PC-3 (cell line): ENCODE results near the gene MAK. TPM values are rescaled to one million over a fixed set of nuclear protein-coding genes. Genes with fewer than 3 reads are reported as not detected.
"Not testable (repeated sequence)": the region's sequence is repeated elsewhere in the genome, so short reads cannot be mapped to it uniquely, and the experiment has no call there.

ENCODE experiments used
- ATAC-seq: fragments of 200-7000 bp; cut with Tn5 transposase; 2 replicates; pipeline ENCODE4 v1.9.1; 2020; ENCODE audit warnings: mild to moderate bottlenecking, moderate library complexity
- BruUV-seq: library from RNA; stranded (reverse); fragments of 400-500 nt; replicated peaks from 2 replicates; lab custom pipeline; 2021; lab: Mats Ljungman, UMichigan
- CTCF ChIA-PET: fragments of 300-600 bp; sonication (Branson Sonifier 250); formaldehyde crosslinking; loops from one replicate; lab custom pipeline; 2022; ENCODE audit warnings: antibody characterized with exemption; lab: Charles Lee
- POLR2A ChIA-PET: fragments of 300-600 bp; sonication (Branson Sonifier 250); formaldehyde crosslinking; loops from one replicate; lab custom pipeline; 2022; ENCODE audit warnings: antibody characterized with exemption; ENCODE audit not compliant: unreplicated experiment; lab: Charles Lee
- DNase-seq: peaks from one replicate; pipeline ENCODE4 v3.0.0-alpha.2; 2015
- H2AFZ ChIP-seq: fragments of 300-600 bp; sonication (generic); 2 replicates; pipeline ENCODE4 v1.6.0; 2016; ENCODE audit warnings: antibody characterized with exemption, low read length
- H3F3A ChIP-seq: fragments of 300-600 bp; sonication (generic); one replicate; pipeline ENCODE4 v1.6.0; 2017; ENCODE audit warnings: antibody characterized with exemption, low read length, control low read depth, mild to moderate bottlenecking; ENCODE audit not compliant: unreplicated experiment
- H3K27ac ChIP-seq: fragments of 300-600 bp; sonication (generic); 2 replicates; pipeline ENCODE4 v1.5.1; 2016; ENCODE audit warnings: mild to moderate bottlenecking, low read length
- H3K27me3 ChIP-seq: fragments of 300-600 bp; sonication (generic); 2 replicates; pipeline ENCODE4 v1.6.1; 2016; ENCODE audit warnings: low read length, mixed read lengths
- H3K36me3 ChIP-seq: fragments of 300-600 bp; sonication (generic); 2 replicates; pipeline ENCODE4 v1.6.1; 2016; ENCODE audit warnings: low read depth, mixed run types, low read length, mixed read lengths
- H3K4me1 ChIP-seq: fragments of 300-600 bp; sonication (generic); 2 replicates; pipeline ENCODE4 v1.5.1; 2016; ENCODE audit warnings: low read length; ENCODE audit not compliant: insufficient read depth
- H3K4me2 ChIP-seq: fragments of 300-600 bp; sonication (generic); 2 replicates; pipeline ENCODE4 v1.6.0; 2016; ENCODE audit warnings: low read length
- H3K4me3 ChIP-seq: fragments of 300-600 bp; sonication (generic); 2 replicates; pipeline ENCODE4 v1.5.1; 2016; ENCODE audit warnings: mild to moderate bottlenecking, low read length, mixed read lengths
- H3K79me2 ChIP-seq: fragments of 300-600 bp; sonication (generic); 2 replicates; pipeline ENCODE4 v1.6.1; 2017; ENCODE audit warnings: low read length, mixed read lengths
- H3K9ac ChIP-seq: fragments of 300-600 bp; sonication (generic); 2 replicates; pipeline ENCODE4 v1.6.0; 2016; ENCODE audit warnings: mild to moderate bottlenecking, low read length
- H3K9me2 ChIP-seq: fragments of 300-600 bp; sonication (generic); replicated peaks from 2 replicates; pipeline ENCODE4 v1.6.1; 2016; ENCODE audit warnings: mixed run types, low read length, mixed read lengths
- H3K9me3 ChIP-seq: fragments of 300-600 bp; sonication (generic); 2 replicates; pipeline ENCODE4 v1.6.1; 2016; ENCODE audit warnings: low read length, mixed read lengths
- H4K20me1 ChIP-seq: fragments of 300-600 bp; sonication (generic); 2 replicates; pipeline ENCODE4 v1.6.1; 2016; ENCODE audit warnings: low read length, mixed read lengths
- CTCF ChIP-seq: fragments of 300-600 bp; sonication (generic); conservative IDR thresholded peaks from 2 replicates; pipeline ENCODE4 v1.5.1; 2017; ENCODE audit warnings: antibody characterized with exemption, low read depth, mild to moderate bottlenecking, low read length
- EZH2 ChIP-seq: fragments of 300-600 bp; sonication (generic); IDR thresholded peaks from one replicate; pipeline ENCODE4 v1.6.1; 2017; ENCODE audit warnings: antibody characterized with exemption, mild to moderate bottlenecking, low read length; ENCODE audit not compliant: unreplicated experiment
- EZH2phosphoT487 ChIP-seq: fragments of 300-600 bp; sonication (generic); IDR thresholded peaks from 2 replicates; pipeline ENCODE4 v1.6.1; 2018; ENCODE audit warnings: mild to moderate bottlenecking, antibody characterized with exemption, low read length, borderline replicate concordance
- intact Hi-C: fragments of 100-400 bp; cut with micrococcal nuclease; formaldehyde crosslinking; loops from 2 replicates; pipeline ENCODE4 v1.9.0; 2023
- total RNA-seq: library from RNA; depleted of rRNA; stranded (reverse); fragments of >200 nt; gene quantifications from 2 replicates; pipeline ENCODE4 v1.2.3, GENCODE V29; 2014

Gene MAK
- total RNA-seq, 1 experiment from 2014 or later = 0.11 TPM

DNA sequence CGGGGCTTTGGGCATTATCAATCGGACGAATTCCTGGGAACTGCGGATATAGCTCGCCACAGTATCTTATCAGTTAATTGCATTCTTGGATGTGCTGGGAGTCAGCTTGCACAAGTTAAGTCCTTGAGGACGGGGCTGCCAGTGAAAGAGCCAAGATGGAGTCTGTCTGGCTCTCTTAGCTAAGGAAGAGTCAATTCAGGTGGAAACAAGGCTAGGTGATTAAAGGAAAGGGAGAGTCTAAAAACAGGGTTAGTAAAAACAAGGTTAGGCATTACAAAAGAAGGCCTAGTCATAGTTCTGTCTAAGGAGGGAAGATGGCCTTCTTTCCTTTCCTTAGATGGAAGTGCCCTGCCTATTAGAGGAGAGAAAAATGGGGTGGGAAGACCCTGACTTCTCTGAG lies 87.8 kb downstream of the MAK start:
- H3K9me2 ChIP-seq, ATAC-seq, H3K9me3 ChIP-seq, H3K27me3 ChIP-seq, H3F3A ChIP-seq, H3K27ac ChIP-seq, H4K20me1 ChIP-seq, H3K4me3 ChIP-seq, intact Hi-C loops, DNase-seq, BruUV-seq, H3K9ac ChIP-seq, H2AFZ ChIP-seq, CTCF ChIA-PET, H3K4me2 ChIP-seq: not testable (repeated sequence)
- Histone ChIP-seq H3K79me2 (peaks cover 72% of the 10 kb centered on the region), H3K4me1 (peaks cover 25% of the 10 kb centered on the region), H3K36me3 (peaks cover 11% of the 10 kb centered on the region)
- POLR2A ChIA-PET = interaction anchor here (0.6 kb wide), 1 partner anchor 95 kb away, joined by 3 read pairs; no protein-coding TSS in a partner anchor

GRCh38 chr6:10749734-10750133 lies 88.6 kb downstream of the MAK start:
- peak overlapping the region; percentile 99; the same call in 1 of the 2 replicates for H3K4me3 ChIP-seq
- no peak for TF ChIP-seq CTCF
- TF ChIP-seq EZH2 = no peak
- no peak for TF ChIP-seq EZH2phosphoT487
- H3F3A ChIP-seq = no peaks in the 10 kb centered on the region
- DNase-seq = no peak
- no peak overlapping the region for H3K9ac ChIP-seq
- ChIA-PET POLR2A (no interaction called here), CTCF (no interaction called here)
- peaks cover 25% of the 10 kb centered on the region for H3K4me1 ChIP-seq
- H3K79me2 ChIP-seq = peaks cover 64% of the 10 kb centered on the region
- no peak overlapping the region for H2AFZ ChIP-seq
- H3K36me3 ChIP-seq = peaks cover 5% of the 10 kb centered on the region
- H3K9me3 ChIP-seq = no peaks in the 10 kb centered on the region
- no peaks in the 10 kb centered on the region for H4K20me1 ChIP-seq
- no peaks in the 10 kb centered on the region for H3K27me3 ChIP-seq
- BruUV-seq = no TSS peak
- H3K4me2 ChIP-seq = peak overlapping the region; percentile 89
- H3K9me2 ChIP-seq = no peaks in the 10 kb centered on the region
- ATAC-seq = no peak
- intact Hi-C loops = no loop called here
- no peak overlapping the region for H3K27ac ChIP-seq

GRCh38 chr6:10747251-10747972 lies 90.9 kb downstream of the MAK start, which contains the start of gene TMEM14B:
Gene TMEM14B, plus strand, starts transcription at chr6:10747805. Its CDS starts 1,441 bp downstream, at chr6:10749246.
- Histone ChIP-seq H3K27me3 (no peaks in the 10 kb centered on the region), H2AFZ (peak within 1 kb of the TSS; percentile 91), H3K36me3 (peaks cover 5% of the 10 kb centered on the region), H3K4me1 (peaks cover 25% of the 10 kb centered on the region), H4K20me1 (no peaks in the 10 kb centered on the region), H3K79me2 (peaks cover 42% of the 10 kb centered on the region), H3K4me2 (peak within 1 kb of the TSS; percentile 89), H3K9ac (peak within 1 kb of the TSS; percentile 96), H3F3A (no peaks in the 10 kb centered on the region), H3K4me3 (peak within 1 kb of the TSS; percentile 99), H3K9me2 (no peaks in the 10 kb centered on the region), H3K27ac (peak within 1 kb of the TSS; percentile 49), H3K9me3 (no peaks in the 10 kb centered on the region)
- CTCF ChIA-PET = no interaction called here
- intact Hi-C loops = loop anchor here (1.0 kb wide), 3 partner anchors 12 to 53 kb away; partner anchors contain the start of genes C6orf52 and PAK1IP1
- no peak for TF ChIP-seq EZH2
- no peak for TF ChIP-seq EZH2phosphoT487
- no peak for TF ChIP-seq CTCF
- no TSS peak for BruUV-seq
- peak; percentile 95 for ATAC-seq
- peak; percentile 98 for DNase-seq
- POLR2A ChIA-PET = interaction anchor here (0.6 to 1.9 kb wide), 2 partner anchors 24 to 151 kb away, joined by 9 to 15 read pairs; partner anchors contain the start of gene TMEM14C
